AG09309 (cell line): ENCODE measurements around the gene ARRDC2.

Experiments
- DNase-seq: peaks from one replicate; pipeline ENCODE4 v3.0.0-alpha.2; 2010; ENCODE audit warnings: low read depth
- H3K4me3 ChIP-seq: 2 replicates; pipeline ENCODE4 v1.5.1; 2011; ENCODE audit warnings: mild to moderate bottlenecking, low read depth, low read length, moderate library complexity; ENCODE audit not compliant: control insufficient read depth
- CTCF ChIP-seq: IDR thresholded peaks from 2 replicates; pipeline ENCODE4 v1.5.1; 2011; ENCODE audit warnings: mild to moderate bottlenecking, low read depth, low read length, inconsistent platforms; ENCODE audit not compliant: insufficient read depth, control insufficient read depth; ENCODE audit errors: missing control alignments

ARRDC2 gene

GRCh38 chr19:18063463-18063862 lies 55.5 kb downstream of the ARRDC2 start:
- DNase-seq = no peak
- peak; percentile 16 for TF ChIP-seq CTCF
- no peak overlapping the region for H3K4me3 ChIP-seq
